Esophagus squamous epithelium (tissue), 4 donors: ENCODE results near the gene AFAP1L2.

ENCODE experiments used
- POLR2A ChIP-seq, 4 donors: fragments of 450-650 bp; IDR thresholded peaks; one replicate each; pipeline ENCODE4 v1.6.1; 2017; ENCODE audit warnings: antibody characterized with exemption in 4 of 4, mild to moderate bottlenecking in 4 of 4, moderate library complexity in 3 of 4
- TF ChIP-seq, protein P1 (sequence below), 6 experiments: fragments of 450-650 bp in 4 of 6; fragments of 200-600 bp in 2 of 6; sonication (generic) in 2 of 6; IDR thresholded peaks; one replicate each; pipeline ENCODE4 v1.5.1; 2016 to 2019; ENCODE audit warnings: antibody characterized with exemption in 6 of 6, mild to moderate bottlenecking in 4 of 6, moderate library complexity in 4 of 6

DNA sequence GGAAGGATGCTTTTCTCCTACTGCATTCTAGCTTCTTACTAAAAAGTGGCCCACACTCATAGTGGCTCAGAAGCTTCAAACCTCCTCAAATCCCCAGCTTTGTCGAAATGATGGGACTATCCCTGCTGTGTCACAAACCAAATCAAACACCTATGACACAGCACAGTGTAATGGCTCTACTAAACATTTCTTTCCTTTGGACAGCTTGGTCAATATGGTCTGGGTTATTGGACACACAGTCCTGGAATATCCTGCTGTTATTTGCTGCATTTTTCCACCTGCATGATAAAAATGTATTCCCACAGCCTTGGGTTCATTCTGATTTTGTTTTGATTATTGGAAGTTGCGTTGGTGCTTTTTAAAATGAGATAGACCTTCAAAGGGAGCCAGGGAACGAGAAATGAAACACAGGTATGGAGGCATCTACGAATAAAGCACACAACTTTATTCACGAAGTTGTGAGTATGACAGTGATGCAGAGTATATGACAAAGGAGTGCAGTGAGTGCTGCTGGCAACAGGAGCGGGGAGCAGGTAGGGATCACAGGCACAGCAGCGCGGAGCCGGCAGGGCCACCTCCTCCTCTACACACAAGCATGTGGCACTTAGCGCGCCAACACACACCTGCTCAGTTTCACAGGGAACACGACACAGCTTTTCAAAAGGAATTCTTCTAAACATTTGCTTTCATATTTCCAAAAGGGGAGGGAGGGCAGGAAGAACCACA is 26.5 kb upstream of the AFAP1L2 start:
- TF ChIP-seq, protein P1, sequence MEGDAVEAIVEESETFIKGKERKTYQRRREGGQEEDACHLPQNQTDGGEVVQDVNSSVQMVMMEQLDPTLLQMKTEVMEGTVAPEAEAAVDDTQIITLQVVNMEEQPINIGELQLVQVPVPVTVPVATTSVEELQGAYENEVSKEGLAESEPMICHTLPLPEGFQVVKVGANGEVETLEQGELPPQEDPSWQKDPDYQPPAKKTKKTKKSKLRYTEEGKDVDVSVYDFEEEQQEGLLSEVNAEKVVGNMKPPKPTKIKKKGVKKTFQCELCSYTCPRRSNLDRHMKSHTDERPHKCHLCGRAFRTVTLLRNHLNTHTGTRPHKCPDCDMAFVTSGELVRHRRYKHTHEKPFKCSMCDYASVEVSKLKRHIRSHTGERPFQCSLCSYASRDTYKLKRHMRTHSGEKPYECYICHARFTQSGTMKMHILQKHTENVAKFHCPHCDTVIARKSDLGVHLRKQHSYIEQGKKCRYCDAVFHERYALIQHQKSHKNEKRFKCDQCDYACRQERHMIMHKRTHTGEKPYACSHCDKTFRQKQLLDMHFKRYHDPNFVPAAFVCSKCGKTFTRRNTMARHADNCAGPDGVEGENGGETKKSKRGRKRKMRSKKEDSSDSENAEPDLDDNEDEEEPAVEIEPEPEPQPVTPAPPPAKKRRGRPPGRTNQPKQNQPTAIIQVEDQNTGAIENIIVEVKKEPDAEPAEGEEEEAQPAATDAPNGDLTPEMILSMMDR (IDR thresholded peaks at IDR 0.05): no peak
- TF ChIP-seq POLR2A (IDR thresholded peaks at IDR 0.05): no peak
